Transverse colon (tissue), 4 donors: ENCODE measurements around the gene ISOC1. TPM values are rescaled to one million over a fixed set of nuclear protein-coding genes. Genes with fewer than 3 reads are reported as not detected.

ENCODE experiments used
- DNase-seq: peaks from one replicate; pipeline ENCODE4 v3.0.0-alpha.2; 2019
- H3K27ac ChIP-seq, 4 donors: fragments of 200-600 bp; sonication (generic); 2 replicates each; pipeline ENCODE4 v1.5.1; 2016 to 2018; ENCODE audit warnings: inconsistent platforms in 4 of 4
- H3K27me3 ChIP-seq: fragments of 200-600 bp; sonication (generic); 2 replicates; pipeline ENCODE4 v1.5.1; 2017; ENCODE audit warnings: inconsistent platforms
- H3K36me3 ChIP-seq, 4 donors: fragments of 200-600 bp; sonication (generic); 2 replicates each; pipeline ENCODE4 v1.5.1; 2017 to 2019; ENCODE audit warnings: inconsistent platforms in 4 of 4
- H3K4me1 ChIP-seq, 4 donors: fragments of 200-600 bp; sonication (generic); 2 replicates each; pipeline ENCODE4 v1.5.1; 2017 to 2020; ENCODE audit warnings: inconsistent platforms in 4 of 4
- H3K4me3 ChIP-seq, 4 donors: fragments of 200-600 bp; sonication (generic); 1 replicate in 1 of 4; 2 replicates in 3 of 4; pipeline versions ENCODE4 v1.5.1 to v1.6.1; 2017 to 2019; ENCODE audit warnings: inconsistent platforms in 4 of 4
- H3K9me3 ChIP-seq, 2 donors: fragments of 200-600 bp; sonication (generic); 2 replicates each; pipeline ENCODE4 v1.5.1; 2017 to 2019; ENCODE audit warnings: inconsistent platforms in 2 of 2
- EP300 ChIP-seq: sonication (generic); formaldehyde crosslinking; IDR thresholded peaks from one replicate; pipeline ENCODE4 v1.6.1; 2017; ENCODE audit warnings: antibody characterized with exemption, low read depth
- POLR2A ChIP-seq: fragments of 450-650 bp; IDR thresholded peaks from one replicate; pipeline ENCODE4 v1.6.1; 2016; ENCODE audit warnings: antibody characterized with exemption, mild to moderate bottlenecking, moderate library complexity
- POLR2AphosphoS5 ChIP-seq, 3 donors: sonication (generic); formaldehyde crosslinking; IDR thresholded peaks; one replicate each; pipeline ENCODE4 v1.6.1; 2016; ENCODE audit warnings: antibody characterized with exemption in 3 of 3
- WGBS, 2 donors: methylation state at CpG; one replicate each; pipeline ENCODE4 v1.1.5; 2018; ENCODE audit warnings: low coverage in 1 of 2; 5-methylcytosine and 5-hydroxymethylcytosine counted together
- in situ Hi-C, 4 donors: fragments of 200-750 bp; cut with MboI; loops; one replicate each; pipeline versions ENCODE4 v1.15.0 to v1.15.1; 2017; ENCODE audit warnings: low sequenced_read_pairs in 3 of 4, low pct_ligation_motif_present in 1 of 4, low pct_unique_long_range_greater_than_20kb in 1 of 4
- intact Hi-C: fragments of 100-400 bp; cut with DNase I; formaldehyde crosslinking; loops from one replicate; pipeline ENCODE4 v1.15.1; 2023; ENCODE audit warnings: low total_unique reads
- total RNA-seq, 4 donors: library from RNA; depleted of rRNA; stranded (reverse); fragments of >200 nt; gene quantifications; one replicate each; pipeline ENCODE4 v1.1.0, GENCODE V29; 2016
- TF ChIP-seq, protein P1 (sequence below), 5 experiments: fragments of 200-600 bp in 3 of 5; fragments of 450-650 bp in 2 of 5; sonication (generic) in 3 of 5; IDR thresholded peaks; 1 replicate in 2 of 5; 2 replicates in 3 of 5; pipeline ENCODE4 v1.5.1; 2016 to 2017; ENCODE audit warnings: antibody characterized with exemption in 5 of 5, inconsistent platforms in 3 of 5, mild to moderate bottlenecking in 2 of 5, moderate library complexity in 1 of 5

ISOC1 gene
- total RNA-seq, 4 donors from 2014 or later: 18.7 to 57.1 (median 32.7) TPM

DNA sequence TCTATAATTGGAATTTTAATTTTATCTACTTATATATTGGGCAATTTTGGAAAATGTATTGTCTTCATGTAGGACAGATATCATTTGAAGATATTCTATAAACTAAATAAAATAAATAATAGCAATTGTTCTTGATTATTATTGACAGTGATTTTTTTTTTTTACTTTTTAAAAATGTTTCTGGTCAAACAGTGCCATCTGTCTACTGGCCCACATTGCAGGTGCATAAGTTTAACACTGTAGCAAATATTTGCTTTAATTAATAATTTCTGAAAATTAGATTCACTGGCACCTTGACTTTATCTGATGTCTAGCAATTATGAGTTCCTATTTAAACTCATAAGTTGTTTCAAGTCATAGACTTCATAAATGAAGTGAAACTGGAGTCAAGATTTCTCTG, 41.1 kb upstream of the ISOC1 start:
- H3K4me3 ChIP-seq: no peak overlapping the region
- H3K4me1 ChIP-seq: peaks cover 0 to 4% (median 0%) of the 10 kb centered on the region in 4 donors
- DNase-seq: no peak
- intact Hi-C loops: no loop called here
- TF ChIP-seq, protein P1, sequence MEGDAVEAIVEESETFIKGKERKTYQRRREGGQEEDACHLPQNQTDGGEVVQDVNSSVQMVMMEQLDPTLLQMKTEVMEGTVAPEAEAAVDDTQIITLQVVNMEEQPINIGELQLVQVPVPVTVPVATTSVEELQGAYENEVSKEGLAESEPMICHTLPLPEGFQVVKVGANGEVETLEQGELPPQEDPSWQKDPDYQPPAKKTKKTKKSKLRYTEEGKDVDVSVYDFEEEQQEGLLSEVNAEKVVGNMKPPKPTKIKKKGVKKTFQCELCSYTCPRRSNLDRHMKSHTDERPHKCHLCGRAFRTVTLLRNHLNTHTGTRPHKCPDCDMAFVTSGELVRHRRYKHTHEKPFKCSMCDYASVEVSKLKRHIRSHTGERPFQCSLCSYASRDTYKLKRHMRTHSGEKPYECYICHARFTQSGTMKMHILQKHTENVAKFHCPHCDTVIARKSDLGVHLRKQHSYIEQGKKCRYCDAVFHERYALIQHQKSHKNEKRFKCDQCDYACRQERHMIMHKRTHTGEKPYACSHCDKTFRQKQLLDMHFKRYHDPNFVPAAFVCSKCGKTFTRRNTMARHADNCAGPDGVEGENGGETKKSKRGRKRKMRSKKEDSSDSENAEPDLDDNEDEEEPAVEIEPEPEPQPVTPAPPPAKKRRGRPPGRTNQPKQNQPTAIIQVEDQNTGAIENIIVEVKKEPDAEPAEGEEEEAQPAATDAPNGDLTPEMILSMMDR (IDR thresholded peaks at IDR 0.05): no peak
- no peak for TF ChIP-seq POLR2A
- no peak for TF ChIP-seq EP300
- TF ChIP-seq POLR2AphosphoS5 (IDR thresholded peaks at IDR 0.05): no peak
- no peaks in the 10 kb centered on the region for H3K36me3 ChIP-seq
- H3K27ac ChIP-seq: no peak overlapping the region
- H3K9me3 ChIP-seq: no peaks in the 10 kb centered on the region
- H3K27me3 ChIP-seq: no peaks in the 10 kb centered on the region
- in situ Hi-C loops: no loop called here

DNA sequence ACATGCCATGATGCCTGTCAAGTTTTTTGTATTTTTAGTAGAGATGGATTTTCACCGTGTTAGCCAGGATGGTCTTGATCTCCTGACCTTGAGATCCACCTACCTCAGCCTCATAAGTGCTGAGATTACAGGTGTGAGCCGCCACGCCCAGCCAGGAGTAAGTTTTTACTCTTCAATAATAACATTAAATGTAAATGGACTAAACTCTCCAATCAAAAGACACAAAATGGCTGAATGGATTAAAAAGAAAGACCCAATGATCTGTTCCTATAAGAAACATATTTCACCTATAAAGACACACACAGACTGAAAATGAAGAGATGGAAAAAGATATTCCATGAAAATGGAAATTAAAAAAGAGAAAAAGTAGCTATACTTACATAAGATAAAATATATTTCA, 37.2 kb upstream of the ISOC1 start:
- Histone ChIP-seq H3K27ac (no peak overlapping the region), H3K4me1 (no peaks in the 10 kb centered on the region), H3K4me3 (no peak overlapping the region), H3K36me3 (no peaks in the 10 kb centered on the region), H3K9me3 (no peaks in the 10 kb centered on the region), H3K27me3 (no peaks in the 10 kb centered on the region)
- 89% methylated on average over 3 of the region's 3 CpGs; no CpG with 5 or more reads in 1 of the 2 donors for WGBS, 2 donors
- TF ChIP-seq POLR2AphosphoS5 (IDR thresholded peaks at IDR 0.05): no peak
- TF ChIP-seq POLR2A: no peak
- TF ChIP-seq EP300: no peak
- TF ChIP-seq, protein P1 (IDR thresholded peaks at IDR 0.05): no peak
- intact Hi-C loops: no loop called here
- no peak for DNase-seq
- in situ Hi-C loops: no loop called here

DNA sequence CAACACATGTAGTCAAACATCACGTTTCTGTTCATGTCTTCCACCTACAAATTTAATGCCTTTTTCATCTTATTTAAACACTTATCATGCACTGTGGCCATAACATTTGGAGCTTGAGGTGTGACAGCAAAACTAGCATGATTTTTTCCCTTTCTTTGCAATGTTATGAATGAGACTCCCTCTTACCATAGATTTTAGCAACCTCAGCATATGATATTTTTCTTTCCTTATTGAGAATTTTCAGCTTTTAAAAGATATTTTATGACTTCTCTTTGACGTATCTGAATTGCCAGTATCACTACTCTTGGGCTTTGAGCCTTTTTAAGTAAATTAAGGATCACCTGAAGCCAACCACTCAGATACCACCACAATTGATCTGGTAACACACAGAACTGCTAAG, 32.7 kb upstream of the ISOC1 start:
- intact Hi-C loops: no loop called here
- no peak overlapping the region for H3K27ac ChIP-seq

DNA sequence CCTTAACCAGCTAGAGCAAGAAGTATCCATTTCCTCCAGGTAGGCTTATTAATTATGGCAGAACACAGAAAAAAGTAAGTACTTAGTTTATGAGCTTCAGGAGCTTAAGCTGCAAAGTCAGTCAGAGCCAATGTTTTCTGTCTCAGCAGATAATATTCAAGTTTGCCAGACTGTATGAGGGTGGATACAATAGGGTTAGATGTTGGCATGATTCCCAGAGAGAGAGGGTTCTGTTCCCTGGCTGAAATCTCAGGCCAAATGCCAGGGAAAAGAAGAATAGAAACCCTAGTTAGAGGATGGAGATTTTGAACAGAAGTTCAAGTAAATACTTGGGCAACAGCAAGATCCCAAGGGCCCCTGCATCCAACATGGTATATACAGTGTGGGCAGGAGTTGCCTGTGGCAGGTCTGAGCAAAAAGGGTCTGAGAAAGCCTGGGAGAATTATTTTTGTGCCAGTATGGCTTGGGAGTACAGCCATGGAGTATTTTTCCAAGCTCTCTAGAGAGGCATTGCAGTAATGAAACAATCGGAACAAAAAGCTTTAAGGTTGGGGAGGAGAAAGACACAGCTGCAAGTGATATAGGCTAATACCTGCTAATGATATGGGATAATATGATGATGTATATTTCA, 31.0 kb upstream of the ISOC1 start:
- WGBS, 2 donors: 65% methylated on average over 1 of the region's 1 CpG; no CpG with 5 or more reads in 1 of the 2 donors
- Histone ChIP-seq H3K27ac (no peak overlapping the region), H3K4me3 (no peak overlapping the region), H3K27me3 (no peaks in the 10 kb centered on the region), H3K36me3 (no peaks in the 10 kb centered on the region), H3K9me3 (no peaks in the 10 kb centered on the region), H3K4me1 (no peaks in the 10 kb centered on the region)
- no peak for TF ChIP-seq POLR2AphosphoS5 (IDR thresholded peaks at IDR 0.05)
- TF ChIP-seq POLR2A: no peak
- TF ChIP-seq EP300: no peak
- TF ChIP-seq, protein P1 (IDR thresholded peaks at IDR 0.05): no peak
- in situ Hi-C loops: no loop called here
- DNase-seq: no peak
- intact Hi-C loops: no loop called here

More for the DNA sequence above, 32.7 kb upstream of the ISOC1 start:
- TF ChIP-seq EP300 (no peak), POLR2AphosphoS5 (IDR thresholded peaks at IDR 0.05) (no peak), POLR2A (no peak)
- TF ChIP-seq, protein P1 (IDR thresholded peaks at IDR 0.05): no peak
- H3K27me3 ChIP-seq: no peaks in the 10 kb centered on the region
- H3K4me1 ChIP-seq: no peaks in the 10 kb centered on the region
- in situ Hi-C loops: no loop called here
- DNase-seq: no peak
- H3K36me3 ChIP-seq: no peaks in the 10 kb centered on the region
- H3K9me3 ChIP-seq: no peaks in the 10 kb centered on the region
- no peak overlapping the region for H3K4me3 ChIP-seq
- 56 to 57% methylated on average over 2 of the region's 2 CpGs for WGBS, 2 donors
